PC-3 (cell line): ENCODE results near the gene NOC3L.

ENCODE experiments used
- EZH2phosphoT487 ChIP-seq: fragments of 300-600 bp; sonication (generic); IDR thresholded peaks from 2 replicates; pipeline ENCODE4 v1.6.1; 2018; ENCODE audit warnings: mild to moderate bottlenecking, antibody characterized with exemption, low read length, borderline replicate concordance
- TF ChIP-seq, protein P1 (sequence below): fragments of 300-600 bp; sonication (generic); conservative IDR thresholded peaks from 2 replicates; pipeline ENCODE4 v1.5.1; 2017; ENCODE audit warnings: antibody characterized with exemption, low read depth, mild to moderate bottlenecking, low read length

DNA sequence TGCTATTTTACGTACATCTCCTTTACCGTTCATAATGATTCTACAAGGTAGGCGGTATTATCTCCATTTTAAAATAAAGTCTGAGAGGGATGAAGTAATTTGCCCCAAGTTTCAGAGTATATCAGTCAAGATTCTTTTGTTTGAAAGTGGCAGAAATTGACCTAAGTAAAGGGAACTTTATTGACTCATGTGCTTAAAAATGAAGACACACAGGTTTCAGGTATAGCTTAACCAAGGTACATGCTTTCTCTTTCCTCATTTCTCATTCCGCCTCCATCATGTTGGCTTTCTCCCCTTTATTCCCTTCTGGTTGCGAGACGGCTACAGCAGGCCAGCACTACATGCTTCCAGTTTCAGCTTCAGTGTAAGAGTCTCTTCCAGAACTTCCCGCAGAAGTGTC, 77.5 kb downstream of the NOC3L start:
- TF ChIP-seq EZH2phosphoT487: no peak
- TF ChIP-seq, protein P1, sequence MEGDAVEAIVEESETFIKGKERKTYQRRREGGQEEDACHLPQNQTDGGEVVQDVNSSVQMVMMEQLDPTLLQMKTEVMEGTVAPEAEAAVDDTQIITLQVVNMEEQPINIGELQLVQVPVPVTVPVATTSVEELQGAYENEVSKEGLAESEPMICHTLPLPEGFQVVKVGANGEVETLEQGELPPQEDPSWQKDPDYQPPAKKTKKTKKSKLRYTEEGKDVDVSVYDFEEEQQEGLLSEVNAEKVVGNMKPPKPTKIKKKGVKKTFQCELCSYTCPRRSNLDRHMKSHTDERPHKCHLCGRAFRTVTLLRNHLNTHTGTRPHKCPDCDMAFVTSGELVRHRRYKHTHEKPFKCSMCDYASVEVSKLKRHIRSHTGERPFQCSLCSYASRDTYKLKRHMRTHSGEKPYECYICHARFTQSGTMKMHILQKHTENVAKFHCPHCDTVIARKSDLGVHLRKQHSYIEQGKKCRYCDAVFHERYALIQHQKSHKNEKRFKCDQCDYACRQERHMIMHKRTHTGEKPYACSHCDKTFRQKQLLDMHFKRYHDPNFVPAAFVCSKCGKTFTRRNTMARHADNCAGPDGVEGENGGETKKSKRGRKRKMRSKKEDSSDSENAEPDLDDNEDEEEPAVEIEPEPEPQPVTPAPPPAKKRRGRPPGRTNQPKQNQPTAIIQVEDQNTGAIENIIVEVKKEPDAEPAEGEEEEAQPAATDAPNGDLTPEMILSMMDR: no peak
